Epidermal melanocyte (primary cell): ENCODE results near the gene ADAM8.
"Not testable (repeated sequence)": the region's sequence is repeated elsewhere in the genome, so short reads cannot be mapped to it uniquely, and the experiment has no call there.

Experiments used
- DNase-seq: peaks from one replicate; pipeline ENCODE4 v3.0.0; 2011; ENCODE audit warnings: low spot score; ENCODE audit not compliant: insufficient read length

The ADAM8 gene

DNA sequence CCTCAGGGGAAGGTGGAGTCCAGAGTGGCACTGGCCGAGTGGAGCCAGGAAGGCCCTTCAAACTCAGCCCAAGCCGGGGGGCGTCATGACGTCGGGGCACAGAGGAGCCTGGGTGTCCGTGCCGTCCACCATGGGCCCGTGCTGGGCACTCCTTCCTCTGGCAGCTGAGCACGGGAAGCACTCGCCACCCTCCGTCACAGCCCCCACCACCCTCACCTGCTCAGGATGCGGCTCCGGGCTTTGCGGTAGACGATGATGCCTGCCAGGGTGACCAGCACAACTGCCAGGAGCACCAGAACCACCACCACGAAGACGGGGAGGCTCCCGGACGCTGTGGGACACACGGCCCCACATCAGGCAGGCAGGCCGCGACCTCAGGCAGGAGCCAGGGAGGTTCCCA lies 8.1 kb downstream of the ADAM8 start:
- DNase-seq: no peak

DNA sequence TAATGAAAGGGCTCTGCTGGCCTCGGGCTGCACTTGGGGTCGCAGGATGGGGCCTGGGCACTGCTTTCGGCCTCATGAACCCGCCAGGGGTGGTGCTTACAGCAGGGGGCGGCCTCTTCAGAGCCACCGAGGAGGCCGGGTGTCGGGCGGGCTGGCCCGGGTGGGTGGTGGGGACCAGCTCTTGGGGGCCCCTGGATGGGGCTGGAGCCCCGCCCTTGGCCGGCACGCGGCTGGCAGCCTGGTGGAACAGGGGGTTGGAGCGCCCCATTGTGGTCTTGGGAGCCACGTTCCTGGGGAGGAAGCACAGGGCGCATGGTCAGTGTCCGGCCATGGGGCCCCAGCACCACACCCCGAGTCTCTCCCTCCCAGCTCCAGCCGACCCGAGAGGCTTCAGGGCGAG lies 8.8 kb downstream of the ADAM8 start:
- no peak for DNase-seq

DNA sequence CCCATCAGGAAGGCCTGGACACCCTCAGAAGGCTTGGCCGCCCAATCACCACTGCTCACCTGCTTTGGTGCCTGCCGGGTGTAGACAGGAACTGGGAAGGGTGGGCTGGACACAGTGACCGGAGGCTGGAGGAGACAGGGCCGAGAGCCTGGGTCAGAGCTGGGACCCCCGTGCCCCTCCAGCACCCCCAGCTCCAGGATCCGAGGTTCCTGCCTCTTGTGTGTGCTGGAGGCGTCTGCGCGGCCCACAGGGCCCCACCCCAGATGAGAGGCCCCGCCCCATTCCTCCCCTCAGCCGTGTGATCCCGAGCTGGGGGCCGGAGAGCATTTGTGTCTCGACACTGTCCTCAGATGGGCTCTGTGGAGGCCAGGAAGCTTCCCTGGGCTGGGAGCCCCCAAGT lies 9.4 kb downstream of the ADAM8 start:
- no peak for DNase-seq

DNA sequence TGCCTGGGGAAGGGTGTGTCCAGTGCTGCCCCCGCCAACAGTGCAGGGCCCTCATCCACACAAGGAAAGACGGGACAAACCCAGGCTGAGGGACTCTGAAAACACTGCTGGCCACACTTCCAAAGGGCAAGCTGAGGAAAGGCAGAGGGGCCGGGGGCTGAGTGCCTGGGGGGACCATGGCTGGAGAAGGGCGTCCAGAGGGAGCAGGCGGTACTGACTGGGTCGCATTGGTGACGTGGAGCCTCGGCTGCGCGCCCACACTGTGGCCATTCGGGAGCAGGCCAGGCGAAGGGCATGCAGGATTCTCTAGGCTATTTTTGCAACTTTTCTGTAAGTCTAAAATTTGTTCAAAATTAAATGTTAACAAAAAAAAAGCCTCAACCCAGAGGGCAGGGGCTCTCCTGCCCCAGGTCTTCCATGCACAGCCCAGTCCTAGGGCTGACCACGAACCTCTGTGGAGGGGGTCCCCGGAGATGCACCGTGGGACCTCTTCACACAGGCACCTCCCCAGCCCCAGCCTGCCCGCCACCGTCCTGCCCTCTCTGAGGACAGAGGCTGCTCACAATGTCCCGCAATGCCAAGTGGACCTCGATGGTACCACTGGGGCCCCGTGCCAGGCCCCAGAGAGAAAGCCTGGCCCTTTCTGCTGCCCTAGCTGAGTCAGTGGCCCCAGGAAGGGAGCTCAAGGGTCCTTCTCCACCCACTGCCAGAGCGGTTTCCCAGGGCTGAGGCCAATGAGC lies 10.4 kb downstream of the ADAM8 start:
- no peak for DNase-seq

DNA sequence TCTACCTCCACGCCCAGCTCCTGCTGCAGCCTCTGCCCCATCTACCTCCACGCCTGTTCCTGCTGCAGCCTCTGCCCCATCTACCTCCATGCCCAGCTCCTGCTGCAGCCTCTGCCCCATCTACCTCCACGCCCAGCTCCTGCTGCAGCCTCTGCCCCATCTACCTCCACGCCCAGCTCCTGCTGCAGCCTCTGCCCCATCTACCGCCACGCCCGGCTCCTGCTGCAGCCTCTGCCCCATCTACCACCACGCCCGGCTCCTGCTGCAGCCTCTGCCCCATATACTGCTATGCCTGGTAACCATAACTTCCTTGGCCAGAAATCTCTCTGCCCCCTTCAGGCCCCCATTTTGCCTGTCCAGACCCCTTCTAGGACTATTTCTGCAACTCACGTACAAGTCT lies 11.6 kb downstream of the ADAM8 start:
- DNase-seq: not testable (repeated sequence)

DNA sequence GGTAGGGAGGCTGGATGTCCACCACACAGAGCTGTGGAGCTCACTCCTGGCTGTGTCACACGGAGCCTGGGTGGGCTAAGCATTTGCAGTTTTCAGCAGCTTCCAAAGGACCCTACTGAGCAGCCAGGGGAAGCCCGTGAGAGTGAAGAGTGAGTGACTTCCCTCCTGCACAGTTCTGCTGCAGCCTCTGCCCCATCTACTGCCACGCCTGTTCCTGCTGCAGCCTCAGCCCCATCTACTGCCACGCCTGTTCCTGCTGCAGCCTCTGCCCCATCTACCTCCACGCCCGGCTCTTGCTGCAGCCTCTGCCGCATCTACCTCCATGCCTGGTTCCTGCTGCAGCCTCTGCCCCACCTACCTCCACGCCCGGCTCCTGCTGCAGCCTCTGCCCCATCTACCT lies 12.2 kb downstream of the ADAM8 start:
- DNase-seq: no peak

- DNase-seq: no peak
Observed at GRCh38 chr10:133263674-133264073, 13.0 kb downstream of the ADAM8 start.

DNA sequence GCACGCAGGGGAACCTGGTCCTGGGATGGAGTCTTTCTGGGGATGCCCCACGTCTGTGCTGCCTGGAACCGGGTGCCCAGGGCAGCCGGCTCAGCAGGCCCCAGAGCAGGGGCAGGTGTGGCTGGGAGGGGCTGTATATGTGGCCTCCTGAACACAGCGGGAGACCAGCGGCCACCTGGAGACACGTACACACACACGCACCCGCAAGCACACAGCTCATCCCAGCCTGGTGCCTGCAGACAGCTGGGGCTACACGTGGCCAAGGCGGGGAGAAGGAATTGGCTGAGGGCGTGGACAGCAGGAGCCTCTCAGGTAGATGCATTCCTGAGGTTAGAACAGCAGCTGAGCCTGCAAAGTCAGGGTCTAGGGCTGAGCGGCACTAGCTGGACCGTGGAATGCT lies 14.0 kb downstream of the ADAM8 start:
- no peak for DNase-seq

GRCh38 chr10:133261726-133262325 lies 14.8 kb downstream of the ADAM8 start:
- DNase-seq: peak; percentile 84

DNA sequence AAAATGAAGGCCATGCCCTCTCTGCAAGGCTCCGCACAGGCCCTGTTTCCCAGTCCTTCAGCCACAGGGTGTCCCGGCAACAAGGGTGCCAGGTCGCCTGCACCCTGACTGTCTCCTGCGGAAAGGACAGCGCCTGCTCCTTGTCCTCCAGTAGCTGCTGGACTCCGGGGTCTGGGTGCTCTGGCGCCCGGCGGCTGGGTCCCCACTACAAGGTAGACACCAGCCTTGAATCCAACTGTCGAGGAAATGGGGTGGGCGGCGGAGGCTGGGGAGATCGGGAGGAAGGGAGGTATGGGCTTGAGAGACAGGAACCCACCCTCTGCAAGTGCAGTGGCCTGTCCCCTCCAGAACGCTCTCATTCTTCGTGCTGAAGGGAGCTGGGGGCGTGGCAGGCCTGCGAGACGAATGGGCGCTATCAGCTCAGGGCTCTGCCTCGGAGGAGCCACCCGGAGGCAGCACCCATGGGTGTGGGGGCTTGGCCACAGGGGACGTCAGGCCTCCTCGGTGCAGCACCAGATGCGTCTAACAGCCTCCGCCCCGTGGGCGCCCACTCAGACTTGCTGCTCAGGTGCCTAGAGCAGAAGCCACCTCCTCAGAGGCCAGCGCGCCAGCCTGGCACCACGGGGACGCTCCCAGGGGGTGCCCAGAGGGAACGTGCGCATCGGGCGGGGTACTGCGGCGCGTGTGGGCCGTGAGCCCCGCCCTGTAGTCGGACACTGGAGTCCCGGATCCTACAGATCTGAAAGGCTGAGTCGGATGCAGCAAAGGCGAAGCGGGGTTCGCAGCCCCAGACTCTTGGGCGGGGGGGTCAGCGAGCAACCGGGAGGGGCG lies 15.6 kb downstream of the ADAM8 start:
- peak; percentile 34 for DNase-seq

GRCh38 chr10:133259602-133259989 lies 17.1 kb downstream of the ADAM8 start:
- no peak for DNase-seq

DNA sequence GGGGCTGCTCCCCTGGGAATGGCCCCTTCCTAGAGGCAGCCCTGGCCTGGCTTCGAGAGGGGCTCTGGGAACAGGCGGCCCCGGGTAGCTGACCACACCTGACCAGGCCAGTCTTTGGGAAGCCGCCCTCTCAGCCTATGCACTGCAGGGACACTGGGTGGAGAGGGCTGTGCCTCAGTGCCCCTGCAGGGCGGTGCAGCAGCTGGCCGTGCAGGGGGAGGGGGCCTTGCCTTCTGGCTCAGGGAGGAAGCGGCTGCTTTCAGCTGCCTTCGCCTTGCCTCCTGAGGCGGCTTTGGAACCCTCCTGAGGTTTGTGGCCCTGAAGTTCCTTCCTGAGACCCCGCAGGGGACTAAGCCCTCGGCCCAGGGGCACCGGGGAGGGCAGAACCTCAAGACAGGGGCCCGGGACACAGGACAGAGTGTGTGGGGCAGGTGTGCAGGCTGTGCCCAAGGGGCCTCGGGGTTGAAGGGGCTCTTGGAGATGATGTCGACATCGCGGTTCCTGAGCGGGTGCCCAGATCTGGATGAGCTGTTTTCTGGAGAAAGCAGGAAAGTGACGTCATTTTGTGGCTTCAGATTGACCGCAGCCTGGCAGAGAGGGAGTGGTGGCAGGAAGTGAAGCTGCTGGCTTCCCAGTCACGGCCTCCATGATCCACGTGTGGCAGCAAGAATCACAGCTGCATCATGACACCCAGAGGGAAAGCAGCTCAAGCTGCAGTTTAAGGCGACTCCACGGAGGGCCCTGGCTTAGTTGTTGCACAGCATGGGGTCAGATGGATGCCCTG lies 17.7 kb downstream of the ADAM8 start:
- DNase-seq: peak; percentile 87

DNA sequence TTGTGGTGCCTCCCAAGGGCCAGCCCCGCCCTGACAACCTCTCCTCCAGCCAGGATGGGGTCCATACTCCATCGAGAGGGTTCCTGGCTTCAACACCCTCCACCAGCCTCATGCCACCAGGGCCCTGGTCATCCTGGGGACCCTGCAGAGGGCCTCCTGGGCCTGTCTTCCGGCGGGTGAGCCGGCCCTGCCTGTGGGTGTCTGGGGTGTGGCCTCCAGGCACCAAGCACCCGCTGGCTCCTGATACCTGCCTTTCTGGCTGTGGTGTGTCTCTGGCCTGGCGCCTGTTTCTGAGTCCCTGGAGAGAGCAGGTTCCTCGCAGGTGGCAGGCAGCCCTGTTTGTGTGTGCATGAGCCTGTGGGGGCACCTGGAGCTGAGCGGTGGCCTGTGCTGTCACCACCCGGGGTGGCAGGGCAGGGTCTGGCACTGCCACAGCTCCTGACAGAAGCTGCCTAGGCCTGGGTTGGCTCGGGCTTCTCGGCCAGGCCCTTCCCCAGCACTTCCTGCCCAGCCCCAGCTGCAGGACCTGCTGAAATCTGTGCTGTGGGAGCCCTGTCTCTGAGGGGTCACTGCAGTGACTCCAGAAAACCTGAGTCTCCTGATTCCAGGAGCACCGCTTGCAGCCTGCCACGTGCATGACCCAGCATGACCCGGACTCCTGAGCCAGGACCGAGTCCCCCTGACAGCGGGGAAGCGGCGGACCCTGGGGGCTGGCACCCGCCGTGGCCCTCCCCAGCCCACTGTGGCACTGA lies 18.4 kb downstream of the ADAM8 start:
- DNase-seq: no peak

- DNase-seq: no peak
Observed at GRCh38 chr10:133257489-133258065, 19.1 kb downstream of the ADAM8 start.

DNA sequence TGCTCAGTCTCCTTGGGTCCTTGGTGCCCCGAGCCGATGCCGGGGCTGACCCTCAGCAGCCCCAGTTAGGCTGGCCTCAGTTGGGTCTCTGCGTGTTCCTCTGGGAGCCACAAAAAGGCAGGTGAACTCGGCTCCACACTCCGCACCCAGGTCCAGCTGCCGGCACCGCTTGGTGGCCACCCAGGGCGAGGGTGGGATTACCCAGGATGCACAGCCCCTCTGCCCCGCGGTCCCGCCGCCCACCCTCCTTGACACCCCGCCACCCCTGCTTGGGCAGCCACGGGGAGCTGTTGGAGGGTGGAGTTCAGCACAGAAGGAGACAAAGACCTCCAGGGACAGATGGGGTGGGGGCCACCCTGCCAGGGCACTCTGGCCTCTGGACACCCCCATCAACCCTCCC lies 21.3 kb downstream of the ADAM8 start:
- no peak for DNase-seq

DNA sequence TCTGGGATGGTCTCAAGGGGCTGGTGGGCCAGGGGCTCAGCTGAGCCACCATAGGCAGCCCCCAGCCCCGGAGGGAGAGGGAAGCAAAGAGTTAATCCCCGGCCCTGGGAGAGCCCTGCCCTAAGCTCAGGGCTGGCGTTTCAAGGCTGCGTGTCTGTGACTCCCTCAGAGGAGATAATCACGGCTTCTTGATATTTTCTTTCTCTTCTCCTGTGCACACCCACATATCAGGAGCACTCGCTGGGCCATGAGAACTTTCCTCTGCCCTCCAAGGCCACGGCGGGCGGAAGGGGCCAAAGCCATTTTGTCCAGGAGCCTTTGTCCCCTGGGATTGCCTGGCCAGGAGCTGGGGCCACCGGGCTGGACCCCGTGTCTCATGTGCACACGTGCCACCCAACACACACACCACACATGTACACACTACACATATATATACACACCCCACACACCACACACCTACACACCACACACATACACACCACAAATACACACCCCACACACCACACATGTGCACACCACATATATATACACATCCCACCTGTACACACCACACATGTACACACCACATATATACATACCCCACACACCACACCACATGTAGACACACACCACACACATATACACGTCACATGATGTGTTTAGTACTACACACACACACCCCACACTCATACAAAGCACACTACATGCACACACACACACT lies 22.1 kb downstream of the ADAM8 start:
- DNase-seq: no peak

GRCh38 chr10:133253361-133253955 lies 23.2 kb downstream of the ADAM8 start:
- DNase-seq: no peak

DNA sequence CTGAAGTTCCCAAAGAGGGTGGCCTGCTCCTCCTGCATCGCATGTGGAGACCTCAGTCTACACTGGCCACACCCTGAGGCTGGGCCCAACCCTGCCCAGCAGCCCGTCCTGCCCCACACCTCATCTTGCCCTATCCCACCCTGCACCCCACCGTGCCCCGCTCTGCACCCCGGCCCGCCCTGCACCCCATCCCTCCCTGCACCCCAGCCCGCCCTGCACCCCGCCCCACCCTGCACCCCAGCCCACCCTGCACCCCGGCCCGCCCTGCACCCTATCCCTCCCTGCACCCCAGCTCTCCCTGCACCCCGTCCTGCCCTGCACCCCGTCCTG lies 24.5 kb downstream of the ADAM8 start:
- no peak for DNase-seq

- no peak for DNase-seq
Observed at GRCh38 chr10:133251388-133252222, 25.1 kb downstream of the ADAM8 start.
